HepG2 (cell line): Measurements from ENCODE around the gene TTC28. TPM values are rescaled to one million over a fixed set of nuclear protein-coding genes. Genes with fewer than 3 reads are reported as not detected.
A peak's percentile ranks its signal among the peaks of the same experiment; 100 is the strongest.

Source experiments
- ATAC-seq: fragments of 200-7000 bp; cut with Tn5 transposase; 3 replicates; pipeline ENCODE4 v1.9.1; 2020; ENCODE audit warnings: mild to moderate bottlenecking, moderate library complexity
- BruUV-seq: library from RNA; stranded (reverse); fragments of 400-500 nt; replicated peaks from 2 replicates; lab custom pipeline; 2021; lab: Mats Ljungman, UMichigan
- CTCF ChIA-PET: fragments of 300-600 bp; formaldehyde crosslinking; extraction: SDS; loops from one replicate; lab custom pipeline; 2021; ENCODE audit warnings: low total read pairs, inconsistent platforms, low intra/inter-chr PET ratio; lab: Yijun Ruan, JAX
- POLR2A ChIA-PET: fragments of 350-600 bp; sonication (Branson Sonifier 250); formaldehyde crosslinking; loops from one replicate; lab custom pipeline; 2020; ENCODE audit warnings: antibody characterized with exemption, inconsistent platforms; lab: Yijun Ruan, JAX
- DNase-seq: peaks from one replicate; pipeline ENCODE4 v3.0.0-alpha.2; 2015; ENCODE audit warnings: low spot score
- FAIRE-seq: peaks from 3 replicates; lab custom pipeline; 2011; peaks lifted over from hg19 to GRCh38; lab: Jason Lieb, UNC
- H2AFZ ChIP-seq: one replicate; pipeline ENCODE4 v1.6.1; 2011; ENCODE audit warnings: low read length, inconsistent platforms
- H3K27ac ChIP-seq: fragments of 300-600 bp; 3 replicates; pipeline ENCODE4 v1.8.0; 2011; ENCODE audit warnings: mixed run types, mild to moderate bottlenecking, mixed read lengths, low read length, inconsistent platforms; ENCODE audit not compliant: insufficient read depth; ENCODE audit errors: extremely low read length
- H3K27me3 ChIP-seq, 2 experiments: fragments of 200-600 bp in 1 of 2; 2 replicates in 1 of 2; 3 replicates in 1 of 2; pipeline versions ENCODE4 v1.6.0 to v1.8.0; 2011; ENCODE audit warnings: low read length in 2 of 2, mild to moderate bottlenecking in 2 of 2, moderate library complexity in 2 of 2, inconsistent platforms in 1 of 2; ENCODE audit not compliant: insufficient read depth in 2 of 2, control insufficient read depth in 1 of 2
- H3K36me3 ChIP-seq, 2 experiments: fragments of 200-600 bp in 1 of 2; replicated peaks in 1 of 2; 2 replicates in 1 of 2; 3 replicates in 1 of 2; pipeline versions ENCODE4 v1.5.1 to v1.8.0; 2011; ENCODE audit warnings: low read length in 2 of 2, inconsistent platforms in 1 of 2; ENCODE audit not compliant: insufficient read depth in 2 of 2, control insufficient read depth in 1 of 2
- H3K4me1 ChIP-seq: 2 replicates; pipeline ENCODE4 v1.5.1; 2012; ENCODE audit warnings: low read length, inconsistent platforms; ENCODE audit not compliant: insufficient read depth
- H3K4me2 ChIP-seq: 2 replicates; pipeline ENCODE4 v1.6.0; 2011; ENCODE audit warnings: low read depth, low read length, inconsistent platforms
- H3K4me3 ChIP-seq, 3 experiments: fragments of 200-600 bp in 1 of 3; sonication (generic), shearing (Covaris generic) in 1 of 3; replicated peaks in 1 of 3; 2 replicates each; pipeline ENCODE4 v1.5.1; 2011 to 2016; ENCODE audit warnings: low read length in 3 of 3, inconsistent platforms in 2 of 3, low read depth in 2 of 3, mild to moderate bottlenecking in 2 of 3, control low read depth in 1 of 3, mixed read lengths in 1 of 3; ENCODE audit not compliant: insufficient read depth in 1 of 3
- H3K79me2 ChIP-seq: one replicate; pipeline ENCODE4 v1.6.1; 2011; ENCODE audit warnings: low read length, inconsistent platforms; ENCODE audit not compliant: insufficient read depth
- H3K9ac ChIP-seq: 2 replicates; pipeline ENCODE4 v1.6.0; 2011; ENCODE audit warnings: mild to moderate bottlenecking, low read depth, low read length, inconsistent platforms; ENCODE audit not compliant: insufficient read depth
- H3K9me3 ChIP-seq: 2 replicates; pipeline ENCODE4 v1.5.1; 2012; ENCODE audit warnings: mild to moderate bottlenecking, low read length
- H4K20me1 ChIP-seq: 2 replicates; pipeline ENCODE4 v1.6.0; 2011; ENCODE audit warnings: inconsistent platforms, mild to moderate bottlenecking, low read length, moderate library complexity; ENCODE audit not compliant: insufficient read depth
- HNF4A ChIP-seq: sonication (generic); formaldehyde crosslinking; IDR thresholded peaks from 2 replicates; pipeline ENCODE4 v1.4.0; 2020; ENCODE audit warnings: missing genetic modification reagents
- HNF4G ChIP-seq, 2 experiments: sonication (generic) in 1 of 2; formaldehyde crosslinking in 1 of 2; IDR thresholded peaks; 2 replicates each; pipeline versions ENCODE4 v1.4.0 to v1.6.1; 2011 to 2020; ENCODE audit warnings: borderline replicate concordance in 2 of 2, low read depth in 2 of 2, mild to moderate bottlenecking in 2 of 2, low read length in 1 of 2, missing genetic modification reagents in 1 of 2, moderate library complexity in 1 of 2
- NFIB ChIP-seq: sonication (generic); formaldehyde crosslinking; IDR thresholded peaks from 2 replicates; pipeline ENCODE4 v1.9.0; 2021; ENCODE audit warnings: missing genetic modification reagents, mild to moderate bottlenecking, borderline replicate concordance
- NR2F1 ChIP-seq, 2 experiments: fragments of 450-650 bp in 1 of 2; formaldehyde crosslinking in 1 of 2; IDR thresholded peaks; 2 replicates each; pipeline versions ENCODE4 v1.5.0 to v1.6.1; 2016 to 2020; ENCODE audit warnings: mild to moderate bottlenecking in 1 of 2, missing compliant biosample characterization in 1 of 2, missing genetic modification reagents in 1 of 2, moderate library complexity in 1 of 2
- NR2F6 ChIP-seq, 2 experiments: IDR thresholded peaks; 2 replicates each; pipeline ENCODE4 v1.6.1; 2016; ENCODE audit warnings: antibody characterized with exemption in 1 of 2, mild to moderate bottlenecking in 1 of 2
- TOPORS ChIP-seq: sonication (generic); formaldehyde crosslinking; IDR thresholded peaks from 2 replicates; pipeline ENCODE4 v1.8.0; 2023; ENCODE audit warnings: mild to moderate bottlenecking, missing genetic modification reagents
- WGBS: methylation state at CpG from one replicate; pipeline ENCODE4 v1.1.6; 2017; ENCODE audit warnings: low lambda C conversion rate; 5-methylcytosine and 5-hydroxymethylcytosine counted together
- in situ Hi-C: cut with HindIII; loops from 2 replicates; pipeline ENCODE4 v1.10.0; 2017; ENCODE audit warnings: low pct_unique_long_range_greater_than_20kb; ENCODE audit not compliant: extremely low pct_ligation_motif_present
- intact Hi-C: fragments of 100-400 bp; cut with micrococcal nuclease; formaldehyde crosslinking; loops from one replicate; pipeline ENCODE4 v1.10.0; 2022; ENCODE audit not compliant: unreplicated experiment
- polyA plus RNA-seq, 8 experiments: library from polyadenylated mRNA; depleted of rRNA in 3 of 8; stranded (reverse) in 7 of 8; unstranded in 1 of 8; fragments of >200 nt; fragmentation: Illumina TruSeq in 4 of 8; extraction: Trizol in 4 of 8; gene quantifications; 2 replicates each; pipeline versions ENCODE4 v1.2.1 to v1.2.3, GENCODE V29; 2011 to 2016; ENCODE audit warnings: low read depth in 4 of 8, missing spikeins in 1 of 8, mixed read lengths in 1 of 8; ENCODE audit not compliant: insufficient read depth in 1 of 8
- total RNA-seq, 5 experiments: library from RNA; depleted of rRNA; stranded (reverse); fragments of >200 nt; fragmentation: Illumina TruSeq; extraction: Trizol; gene quantifications; 2 replicates each; pipeline ENCODE4 v1.2.3, GENCODE V29; 2016; ENCODE audit warnings: low read depth in 1 of 5

Gene TTC28
- total and polyA plus RNA-seq, 2 of the 13 experiments (the other 11 are each of a cell fraction or from before 2014, with no cell fraction given): 4.2 to 13.1 TPM

GRCh38 chr22:28604966-28605761 lies 74.5 kb downstream of the TTC28 start:
- Histone ChIP-seq H3K27me3 (no peaks in the 10 kb centered on the region), H3K36me3 (0 out of 5 replicates have a peak, but pooled peaks cover 0 to 3% of the 10 kb centered on the region in 2 experiments), H3K9ac (no peak overlapping the region), H4K20me1 (no peaks in the 10 kb centered on the region), H3K79me2 (peaks cover 10% of the 10 kb centered on the region), H3K4me2 (no peak overlapping the region), H3K4me3 (no peak overlapping the region), H2AFZ (no peak overlapping the region), H3K4me1 (peaks cover 21% of the 10 kb centered on the region), H3K9me3 (no peaks in the 10 kb centered on the region), H3K27ac (no peak overlapping the region)
- POLR2A ChIA-PET: no interaction called here
- intact Hi-C loops: loop anchor here (5.0 kb wide), 1 partner anchor 177 kb away; no protein-coding TSS in a partner anchor
- CTCF ChIA-PET: no interaction called here
- ATAC-seq (no peak), DNase-seq (no peak)
- in situ Hi-C loops: loop anchor here (10.0 kb wide), 2 partner anchors 180 to 220 kb away; no protein-coding TSS in a partner anchor
- BruUV-seq: no TSS peak
- 74% methylated on average over 2 of the region's 2 CpGs for WGBS
- TF ChIP-seq NFIB (CRISPR knock-in tag): no peak
- TF ChIP-seq, all 625 proteins: peak for 0
- FAIRE-seq: no peak

GRCh38 chr22:28601915-28602314 lies 77.7 kb downstream of the TTC28 start:
- Histone ChIP-seq H3K27me3 (no peaks in the 10 kb centered on the region), H2AFZ (no peak overlapping the region), H3K4me2 (no peak overlapping the region), H3K4me3 (no peak overlapping the region), H3K9ac (no peak overlapping the region), H3K4me1 (peaks cover 13% of the 10 kb centered on the region), H3K27ac (peak overlapping the region; percentile 5), H4K20me1 (no peaks in the 10 kb centered on the region), H3K36me3 (no peaks in the 10 kb centered on the region), H3K9me3 (no peaks in the 10 kb centered on the region), H3K79me2 (peaks cover 14% of the 10 kb centered on the region)
- DNase-seq (peak; percentile 10), FAIRE-seq (no peak), ATAC-seq (peak; percentile 61; the same call in 2 of the 3 replicates)
- intact Hi-C loops (loop anchor here (5.0 kb wide), 1 partner anchor 180 kb away; no protein-coding TSS in a partner anchor), in situ Hi-C loops (loop anchor here (10.0 kb wide), 2 partner anchors 183 to 223 kb away; no protein-coding TSS in a partner anchor)
- 0 out of 2 replicates have a peak, but pooled peaks have one; percentile 31 for TF ChIP-seq HNF4G (IDR thresholded peaks at IDR 0.05; ENCODE audit: borderline replicate concordance, low read depth, low read length)
- TF ChIP-seq HNF4G (CRISPR knock-in tag; IDR thresholded peaks at IDR 0.05; ENCODE audit: borderline replicate concordance, low read depth): no peak
- 0 out of 2 replicates have a peak, but pooled peaks have one; percentile 35 for TF ChIP-seq NR2F6 (IDR thresholded peaks at IDR 0.05)
- TF ChIP-seq NR2F6 (CRISPR knock-in tag; IDR thresholded peaks at IDR 0.05): 0 out of 2 replicates have a peak, but pooled peaks have one; percentile 33
- TF ChIP-seq NR2F1 (CRISPR knock-in tag; IDR thresholded peaks at IDR 0.05): peak in 1 of 2 experiments; percentile 43; a peak in 1 of 4 replicates
- peak; percentile 68 for TF ChIP-seq HNF4A (CRISPR knock-in tag)
- no peak for TF ChIP-seq TOPORS (CRISPR knock-in tag)
- no TSS peak for BruUV-seq
- ChIA-PET CTCF (no interaction called here), POLR2A (interaction anchor here (1.9 kb wide), 1 partner anchor 198 kb away, joined by 8 read pairs; the partner anchor contains the start of gene XBP1)
